B cell (primary cell): ENCODE data around the gene PLCB1. TPM values are rescaled to one million over a fixed set of nuclear protein-coding genes. Genes with fewer than 3 reads are reported as not detected.

Experiments used
- ATAC-seq: fragments of 200-7000 bp; cut with Tn5 transposase; one replicate; pipeline ENCODE4 v1.10.0; 2021; ENCODE audit warnings: low read depth, mild to moderate bottlenecking, moderate number of reproducible peaks, moderate library complexity
- CTCF ChIA-PET: fragments of 350-600 bp; sonication (Branson Sonifier 250); formaldehyde crosslinking; loops from one replicate; lab custom pipeline; 2021; ENCODE audit warnings: antibody characterized with exemption, inconsistent platforms; lab: Charles Lee
- POLR2A ChIA-PET: fragments of 350-600 bp; sonication (Branson Sonifier 250); formaldehyde crosslinking; loops from one replicate; lab custom pipeline; 2021; ENCODE audit warnings: antibody characterized with exemption; lab: Charles Lee
- DNase-seq: peaks from one replicate; pipeline ENCODE4 v3.0.0; 2013
- H2AFZ ChIP-seq: 2 replicates; pipeline ENCODE4 v1.6.1; 2012; ENCODE audit warnings: mild to moderate bottlenecking, low read depth, low read length; ENCODE audit not compliant: insufficient read depth, poor library complexity, severe bottlenecking
- H3K27ac ChIP-seq, 2 donors: 1 replicate in 1 of 2; 2 replicates in 1 of 2; pipeline ENCODE4 v1.5.1; 2012 to 2013; ENCODE audit warnings: low read length in 2 of 2, mild to moderate bottlenecking in 2 of 2, moderate library complexity in 1 of 2
- H3K27me3 ChIP-seq, 4 experiments: fragments of 200-600 bp in 1 of 4; sonication (generic) in 1 of 4; replicated peaks in 1 of 4; 1 replicate in 2 of 4; 2 replicates in 2 of 4; pipeline versions ENCODE4 v1.6.1 to v1.7.0; 2013 to 2016; ENCODE audit warnings: low read length in 3 of 4, mild to moderate bottlenecking in 2 of 4, mixed read lengths in 1 of 4, moderate library complexity in 1 of 4; ENCODE audit not compliant: insufficient read depth in 4 of 4, control insufficient read depth in 3 of 4; ENCODE audit errors: control extremely low read depth in 1 of 4
- H3K36me3 ChIP-seq, 2 experiments: replicated peaks in 1 of 2; 1 replicate in 1 of 2; 2 replicates in 1 of 2; pipeline versions ENCODE4 v1.6.1 to v1.7.1; 2013; ENCODE audit warnings: low read length in 1 of 2; ENCODE audit not compliant: insufficient read depth in 2 of 2, control insufficient read depth in 1 of 2; ENCODE audit errors: control extremely low read depth in 1 of 2, extremely low read depth in 1 of 2
- H3K4me1 ChIP-seq, 2 donors: fragments of 200-600 bp in 1 of 2; sonication (generic) in 1 of 2; 1 replicate in 1 of 2; 2 replicates in 1 of 2; pipeline versions ENCODE4 v1.5.1 to v1.6.1; 2013 to 2017; ENCODE audit warnings: low read length in 2 of 2; ENCODE audit not compliant: control insufficient read depth in 2 of 2, insufficient read depth in 2 of 2
- H3K4me2 ChIP-seq: replicated peaks from 2 replicates; pipeline ENCODE3; 2012; ENCODE audit warnings: mild to moderate bottlenecking, low read depth, low read length; ENCODE audit not compliant: poor library complexity, severe bottlenecking
- H3K4me3 ChIP-seq, 5 experiments: fragments of 200-600 bp in 1 of 5; sonication (generic) in 1 of 5; 1 replicate in 3 of 5; 2 replicates in 2 of 5; pipeline versions ENCODE4 v1.5.1 to v1.7.0; 2011 to 2016; ENCODE audit warnings: low read length in 4 of 5, mild to moderate bottlenecking in 4 of 5, low read depth in 2 of 5, control low read depth in 1 of 5, moderate library complexity in 1 of 5; ENCODE audit not compliant: insufficient read depth in 1 of 5; ENCODE audit errors: control extremely low read depth in 1 of 5, extremely low read depth in 1 of 5
- H3K79me2 ChIP-seq: fragments of 200-600 bp; sonication (generic); one replicate; pipeline ENCODE4 v1.6.0; 2016; ENCODE audit warnings: low read length; ENCODE audit not compliant: control insufficient read depth, insufficient read depth
- H3K9ac ChIP-seq: fragments of 200-600 bp; sonication (generic); 2 replicates; pipeline ENCODE4 v1.6.1; 2017; ENCODE audit warnings: mild to moderate bottlenecking, low read length, moderate library complexity
- H3K9me3 ChIP-seq, 3 donors: one replicate each; pipeline versions ENCODE4 v1.6.1 to v1.7.1; 2013; ENCODE audit warnings: low read length in 2 of 3; ENCODE audit not compliant: control insufficient read depth in 2 of 3, insufficient read depth in 1 of 3; ENCODE audit errors: control extremely low read depth in 1 of 3
- H4K20me1 ChIP-seq: 2 replicates; pipeline ENCODE4 v1.6.0; 2012; ENCODE audit warnings: mild to moderate bottlenecking, low read length; ENCODE audit not compliant: insufficient read depth, control insufficient read depth, poor library complexity, severe bottlenecking
- H3K27ac Mint-ChIP-seq: one replicate; pipeline ENCODE4 v1.8.0; 2021; ENCODE audit warnings: mixed read lengths
- H3K27me3 Mint-ChIP-seq: one replicate; pipeline ENCODE4 v1.8.0; 2021; ENCODE audit warnings: mixed read lengths
- H3K4me1 Mint-ChIP-seq: one replicate; pipeline ENCODE4 v1.8.0; 2021; ENCODE audit warnings: mixed read lengths
- H3K4me3 Mint-ChIP-seq: one replicate; pipeline ENCODE4 v1.8.0; 2021; ENCODE audit warnings: mixed read lengths
- H3K9me3 Mint-ChIP-seq: one replicate; pipeline ENCODE4 v1.8.0; 2022; ENCODE audit warnings: mixed read lengths; ENCODE audit not compliant: insufficient read depth
- CTCF ChIP-seq: fragments of 200-600 bp; IDR thresholded peaks from one replicate; pipeline ENCODE4 v1.8.0; 2022; ENCODE audit warnings: antibody characterized with exemption, mild to moderate bottlenecking
- EZH2 ChIP-seq: IDR thresholded peaks from 2 replicates; pipeline ENCODE4 v1.6.1; 2012; ENCODE audit warnings: borderline replicate concordance, low read depth, mild to moderate bottlenecking, moderate library complexity, low read length; ENCODE audit not compliant: insufficient read depth, poor library complexity, severe bottlenecking
- WGBS: methylation state at CpG from one replicate; pipeline ENCODE4 v1.1.5; 2013; ENCODE audit warnings: missing lambda C conversion rate; ENCODE audit not compliant: insufficient coverage; 5-methylcytosine and 5-hydroxymethylcytosine counted together
- intact Hi-C: fragments of 100-400 bp; cut with micrococcal nuclease; formaldehyde crosslinking; loops from one replicate; pipeline ENCODE4 v1.10.0; 2022
- polyA plus RNA-seq: library from polyadenylated mRNA; depleted of rRNA; stranded (reverse); fragments of >200 nt; gene quantifications from 2 replicates; pipeline ENCODE4 v1.2.3, GENCODE V29; 2012
- total RNA-seq, 2 donors: library from RNA; stranded (reverse); fragments of 120-200 nt in 1 of 2; gene quantifications; 1 replicate in 1 of 2; 2 replicates in 1 of 2; pipeline versions ENCODE4 v1.2.3 to v1.2.4, GENCODE V29; 2013 to 2022

PLCB1 gene
- total and polyA plus RNA-seq, 2 donors (not counting 1 experiment from before 2014, with no cell fraction given) = 0.18 to 0.47 TPM

GRCh38 chr20:8265588-8265987 is 133.5 kb downstream of the PLCB1 start:
- H3K9me3 ChIP-seq = no peaks in the 10 kb centered on the region
- Mint-ChIP-seq H3K9me3 (no peaks in the 10 kb centered on the region), H3K4me1 (no peaks in the 10 kb centered on the region), H3K27me3 (no peaks in the 10 kb centered on the region), H3K27ac (no peak overlapping the region), H3K4me3 (no peak overlapping the region)
- no peaks in the 10 kb centered on the region for H3K4me1 ChIP-seq
- H3K27ac ChIP-seq = no peak overlapping the region
- TF ChIP-seq CTCF = no peak
- TF ChIP-seq EZH2 = no peak
- H2AFZ ChIP-seq = no peak overlapping the region
- DNase-seq = no peak
- intact Hi-C loops = no loop called here
- ChIA-PET POLR2A (no interaction called here), CTCF (interaction anchor here (1.0 kb wide), 1 partner anchor 457 kb away, joined by 3 read pairs; no protein-coding TSS in a partner anchor)
- no peaks in the 10 kb centered on the region for H3K27me3 ChIP-seq
- no peaks in the 10 kb centered on the region for H3K79me2 ChIP-seq
- H3K4me3 ChIP-seq = no peak overlapping the region
- no peaks in the 10 kb centered on the region for H3K36me3 ChIP-seq
- H4K20me1 ChIP-seq = no peaks in the 10 kb centered on the region
- ATAC-seq = no peak
- H3K4me2 ChIP-seq = no peak overlapping the region
- H3K9ac ChIP-seq = no peak overlapping the region

- H3K4me1 ChIP-seq = no peaks in the 10 kb centered on the region
- H3K4me2 ChIP-seq = no peak overlapping the region
- H3K79me2 ChIP-seq = no peaks in the 10 kb centered on the region
- ATAC-seq (no peak), DNase-seq (no peak)
- H3K36me3 ChIP-seq = no peaks in the 10 kb centered on the region
- H3K4me3 Mint-ChIP-seq = no peak overlapping the region
- intact Hi-C loops = no loop called here
- POLR2A ChIA-PET = no interaction called here
- no peaks in the 10 kb centered on the region for H3K4me1 Mint-ChIP-seq
- no peaks in the 10 kb centered on the region for H3K9me3 ChIP-seq
- no peak overlapping the region for H3K27ac ChIP-seq
- H3K4me3 ChIP-seq = no peak overlapping the region
- no peaks in the 10 kb centered on the region for H3K27me3 ChIP-seq
- H3K27ac Mint-ChIP-seq = no peak overlapping the region
- no peaks in the 10 kb centered on the region for H4K20me1 ChIP-seq
- TF ChIP-seq EZH2 (no peak), CTCF (no peak)
- no peaks in the 10 kb centered on the region for H3K27me3 Mint-ChIP-seq
- no peak overlapping the region for H2AFZ ChIP-seq
- CTCF ChIA-PET = interaction anchor here (1.0 kb wide), 1 partner anchor 9 kb away, joined by 3 read pairs; no protein-coding TSS in a partner anchor
- 83% methylated on average over 2 of the region's 6 CpGs for WGBS
- no peaks in the 10 kb centered on the region for H3K9me3 Mint-ChIP-seq
- no peak overlapping the region for H3K9ac ChIP-seq
Observed at GRCh38 chr20:8267009-8267408, 134.9 kb downstream of the PLCB1 start.
